GM19324 (cell line): ENCODE measurements around the gene LARP7.
A peak's percentile ranks its signal among the peaks of the same experiment; 100 is the strongest.
"Not testable (repeated sequence)": the region's sequence is repeated elsewhere in the genome, so short reads cannot be mapped to it uniquely, and the experiment has no call there.

Source experiments
- ATAC-seq: cut with Tn5 transposase; IDR thresholded peaks from one replicate; pipeline ENCODE4 v1.9.1; 2021; ENCODE audit warnings: mild to moderate bottlenecking, moderate library complexity; ENCODE audit not compliant: unreplicated experiment, low FRiP score

The LARP7 gene

GRCh38 chr4:112636688-112637551 is at the start of gene LARP7, which contains the start of gene ZGRF1:
LARP7 (plus strand) TSS chr4:112637143; CDS start chr4:112644670, 7,527 bp downstream.
ZGRF1 (minus strand) TSS chr4:112636909; CDS start chr4:112633176, 3,733 bp downstream.
- peak; percentile 93 for ATAC-seq

GRCh38 chr4:112589206-112589605 is 47.7 kb upstream of the LARP7 start:
- no peak for ATAC-seq

- no peak for ATAC-seq
Measured at GRCh38 chr4:112591593-112591992, 45.4 kb upstream of the LARP7 start.

GRCh38 chr4:112592717-112593116 is 44.2 kb upstream of the LARP7 start:
- no peak for ATAC-seq

- ATAC-seq, result peak; percentile 67
Measured at GRCh38 chr4:112593438-112594133, 43.4 kb upstream of the LARP7 start.

GRCh38 chr4:112594993-112595392 is 42.0 kb upstream of the LARP7 start:
- no peak for ATAC-seq

- peak; percentile 71 for ATAC-seq
Measured at GRCh38 chr4:112604589-112604988, 32.4 kb upstream of the LARP7 start.

- ATAC-seq, result not testable (repeated sequence)
Measured at GRCh38 chr4:112612814-112613213, 24.1 kb upstream of the LARP7 start.

GRCh38 chr4:112616984-112617383 is 20.0 kb upstream of the LARP7 start:
- ATAC-seq, result no peak

GRCh38 chr4:112626228-112626627 is 10.7 kb upstream of the LARP7 start:
- ATAC-seq, result no peak

GRCh38 chr4:112633477-112634235 is 3.3 kb upstream of the LARP7 start:
- ATAC-seq, result no peak

GRCh38 chr4:112637552-112637866 is 566 bp downstream of the LARP7 start:
- ATAC-seq, result peak; percentile 3

- no peak for ATAC-seq
Measured at GRCh38 chr4:112642526-112642925, 5.6 kb downstream of the LARP7 start.

- not testable (repeated sequence) for ATAC-seq
Measured at GRCh38 chr4:112644595-112645535, 7.9 kb downstream of the LARP7 start.

GRCh38 chr4:112645541-112646329 is 8.8 kb downstream of the LARP7 start:
- ATAC-seq, result no peak

GRCh38 chr4:112646632-112647537 is 9.9 kb downstream of the LARP7 start:
- ATAC-seq, result no peak

- no peak for ATAC-seq
Measured at GRCh38 chr4:112647785-112648184, 10.8 kb downstream of the LARP7 start.
